Naive thymus-derived CD4-positive, alpha-beta T cell (primary cell): ENCODE measurements around the gene ZBTB20. TPM values are rescaled to one million over a fixed set of nuclear protein-coding genes. Genes with fewer than 3 reads are reported as not detected.
"Not testable (repeated sequence)": the region's sequence is repeated elsewhere in the genome, so short reads cannot be mapped to it uniquely, and the experiment has no call there.

ENCODE experiments used
- ATAC-seq: fragments of 150-1000 bp; cut with Tn5 transposase; 2 replicates; pipeline ENCODE4 v1.10.0; 2021; ENCODE audit warnings: mild to moderate bottlenecking, moderate library complexity
- CTCF ChIA-PET: fragments of 350-600 bp; sonication (Branson Sonifier 250); formaldehyde crosslinking; loops from one replicate; lab custom pipeline; 2021; ENCODE audit warnings: antibody characterized with exemption; lab: Charles Lee
- POLR2A ChIA-PET: fragments of 350-600 bp; sonication (Branson Sonifier 250); formaldehyde crosslinking; loops from one replicate; lab custom pipeline; 2021; ENCODE audit warnings: antibody characterized with exemption, inconsistent platforms; lab: Charles Lee
- DNase-seq, 9 donors: peaks; one replicate each; pipeline versions ENCODE4 v3.0.0 to v3.0.0-alpha.2; 2020 to 2022; ENCODE audit warnings: mixed read lengths in 1 of 9
- H3K27ac ChIP-seq: one replicate; pipeline ENCODE4 v1.7.0; 2013; ENCODE audit warnings: mild to moderate bottlenecking, low read depth, low read length, moderate library complexity
- H3K27me3 ChIP-seq, 2 donors: one replicate each; pipeline ENCODE4 v1.7.0; 2013; ENCODE audit warnings: low read length in 2 of 2, mild to moderate bottlenecking in 2 of 2, moderate library complexity in 2 of 2; ENCODE audit not compliant: control insufficient read depth in 2 of 2, insufficient read depth in 2 of 2
- H3K36me3 ChIP-seq, 3 experiments: 1 replicate in 2 of 3; 2 replicates in 1 of 3; pipeline ENCODE4 v1.7.0; 2013; ENCODE audit warnings: low read length in 3 of 3, mild to moderate bottlenecking in 3 of 3, moderate library complexity in 1 of 3; ENCODE audit not compliant: insufficient read depth in 3 of 3, control insufficient read depth in 2 of 3
- H3K4me1 ChIP-seq, 2 donors: one replicate each; pipeline ENCODE4 v1.7.0; 2013; ENCODE audit warnings: low read length in 2 of 2, mild to moderate bottlenecking in 2 of 2, moderate library complexity in 1 of 2; ENCODE audit not compliant: control insufficient read depth in 2 of 2, insufficient read depth in 2 of 2
- H3K4me3 ChIP-seq: 2 replicates; pipeline ENCODE4 v1.7.0; 2013; ENCODE audit warnings: mild to moderate bottlenecking, low read length
- H3K9me3 ChIP-seq, 3 experiments: 1 replicate in 2 of 3; 2 replicates in 1 of 3; pipeline ENCODE4 v1.7.0; 2013; ENCODE audit warnings: low read length in 3 of 3; ENCODE audit not compliant: control insufficient read depth in 2 of 3
- H3K27ac Mint-ChIP-seq, 9 donors: one replicate each; pipeline ENCODE4 v1.8.0; 2020 to 2022; ENCODE audit warnings: mixed read lengths in 9 of 9, mild to moderate bottlenecking in 8 of 9, moderate library complexity in 5 of 9, inconsistent platforms in 2 of 9
- H3K27me3 Mint-ChIP-seq, 5 donors: one replicate each; pipeline ENCODE4 v1.8.0; 2021 to 2022; ENCODE audit warnings: mixed read lengths in 5 of 5, mild to moderate bottlenecking in 1 of 5
- H3K36me3 Mint-ChIP-seq, 5 donors: one replicate each; pipeline ENCODE4 v1.8.0; 2020 to 2022; ENCODE audit warnings: mixed read lengths in 5 of 5, mild to moderate bottlenecking in 3 of 5, inconsistent platforms in 1 of 5
- H3K4me1 Mint-ChIP-seq, 7 donors: one replicate each; pipeline ENCODE4 v1.8.0; 2020 to 2022; ENCODE audit warnings: mixed read lengths in 7 of 7, mild to moderate bottlenecking in 3 of 7, inconsistent platforms in 1 of 7
- H3K4me3 Mint-ChIP-seq, 10 donors: one replicate each; pipeline ENCODE4 v1.8.0; 2020 to 2022; ENCODE audit warnings: mild to moderate bottlenecking in 10 of 10, mixed read lengths in 10 of 10, moderate library complexity in 6 of 10, inconsistent platforms in 2 of 10
- H3K9me3 Mint-ChIP-seq, 11 donors: one replicate each; pipeline ENCODE4 v1.8.0; 2020 to 2022; ENCODE audit warnings: mixed read lengths in 11 of 11, mild to moderate bottlenecking in 4 of 11, inconsistent platforms in 1 of 11, moderate library complexity in 1 of 11
- intact Hi-C, 2 donors: fragments of 100-400 bp; cut with micrococcal nuclease; formaldehyde crosslinking; loops; one replicate each; pipeline ENCODE4 v1.15.1; 2023
- polyA plus RNA-seq, 2 donors: library from polyadenylated mRNA; unstranded; fragments of 300-500 nt; fragmentation: Illumina TruSeq; gene quantifications; one replicate each; pipeline ENCODE4 v1.2.3, GENCODE V29; 2021
- total RNA-seq, 6 experiments: library from RNA in 5 of 6; stranded (reverse) in 5 of 6; gene quantifications; 1 replicate in 5 of 6; 2 replicates in 1 of 6; pipeline ENCODE4 v1.2.3 and lab custom pipeline; 2021 to 2026

Gene ZBTB20
- total and polyA plus RNA-seq, 7 experiments from 2014 or later: 14.9 to 69.5 (median 59.2) TPM

DNA sequence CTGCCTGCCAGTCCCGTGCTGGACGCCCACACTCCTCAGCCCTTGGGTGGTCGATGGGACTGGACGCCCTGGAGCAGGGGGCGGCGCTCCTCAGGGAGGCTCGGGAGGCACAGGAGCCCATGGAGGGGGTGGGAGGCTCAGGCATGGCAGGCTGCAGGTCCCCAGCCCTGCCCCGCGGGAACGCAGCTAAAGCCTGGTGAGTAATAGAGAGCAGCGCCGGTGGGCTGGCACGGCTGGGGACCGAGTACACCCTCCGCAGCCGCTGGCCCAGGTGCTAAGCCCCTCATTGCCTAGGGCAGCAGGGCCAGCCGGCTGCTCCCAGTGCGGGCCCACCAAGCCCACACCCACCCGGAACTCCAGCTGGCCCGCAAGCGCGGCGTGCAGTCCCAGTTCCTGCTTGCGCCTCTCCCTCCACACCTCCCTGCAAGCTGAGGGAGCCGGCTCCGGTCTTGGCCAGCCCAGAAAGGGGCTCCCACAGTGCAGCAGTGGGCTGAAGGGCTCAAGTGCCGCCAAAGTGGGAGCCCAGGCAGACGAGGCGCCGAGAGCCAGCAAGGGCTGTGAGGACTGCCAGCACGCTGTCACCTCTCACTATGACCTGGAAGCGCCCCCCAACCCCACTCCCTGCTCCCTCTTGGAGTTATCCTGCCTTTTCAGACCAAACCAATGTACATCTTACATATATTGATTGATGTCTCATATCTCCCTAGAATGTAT, 37.9 kb upstream of the ZBTB20 start:
- H3K27ac ChIP-seq, H3K4me3 Mint-ChIP-seq, H3K27me3 ChIP-seq, H3K9me3 ChIP-seq, H3K4me1 Mint-ChIP-seq, POLR2A ChIA-PET, H3K4me3 ChIP-seq, H3K4me1 ChIP-seq, H3K27me3 Mint-ChIP-seq, H3K36me3 ChIP-seq, ATAC-seq, CTCF ChIA-PET, H3K36me3 Mint-ChIP-seq, intact Hi-C loops, DNase-seq: not testable (repeated sequence)
- peaks cover 0 to 15% (median 3%) of the 10 kb centered on the region in 11 donors for H3K9me3 Mint-ChIP-seq
- peak overlapping the region in 1 of 9 donors; percentile 67 for H3K27ac Mint-ChIP-seq

DNA sequence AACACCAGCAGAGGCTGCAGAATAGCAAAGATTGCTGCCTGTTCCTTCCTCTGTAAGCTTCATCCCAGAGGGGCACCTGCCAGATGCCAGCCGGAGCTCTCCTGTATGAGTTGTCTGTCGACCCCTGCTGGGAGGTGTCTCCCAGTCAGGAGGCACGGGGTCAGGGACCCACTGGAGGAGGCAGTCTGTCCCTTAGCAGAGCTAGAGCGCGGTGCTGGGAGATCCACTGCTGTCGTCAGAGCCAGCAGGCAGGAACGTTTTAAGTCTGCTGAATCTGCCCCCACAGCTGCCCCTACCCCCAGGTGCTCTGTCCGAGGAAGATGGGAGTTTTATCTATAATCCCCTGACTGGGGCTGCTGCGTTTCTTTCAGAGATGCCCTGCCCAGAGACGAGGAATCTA, 31.8 kb upstream of the ZBTB20 start:
- DNase-seq, H3K4me1 Mint-ChIP-seq, CTCF ChIA-PET, H3K9me3 ChIP-seq, H3K27ac Mint-ChIP-seq, ATAC-seq, H3K4me3 Mint-ChIP-seq, H3K4me1 ChIP-seq, H3K27ac ChIP-seq, H3K27me3 ChIP-seq, H3K4me3 ChIP-seq, POLR2A ChIA-PET, intact Hi-C loops, H3K36me3 Mint-ChIP-seq, H3K36me3 ChIP-seq: not testable (repeated sequence)
- peaks cover 0 to 14% (median 5%) of the 10 kb centered on the region in 5 donors for H3K27me3 Mint-ChIP-seq
- H3K9me3 Mint-ChIP-seq: peaks cover 0 to 14% (median 1%) of the 10 kb centered on the region in 11 donors

DNA sequence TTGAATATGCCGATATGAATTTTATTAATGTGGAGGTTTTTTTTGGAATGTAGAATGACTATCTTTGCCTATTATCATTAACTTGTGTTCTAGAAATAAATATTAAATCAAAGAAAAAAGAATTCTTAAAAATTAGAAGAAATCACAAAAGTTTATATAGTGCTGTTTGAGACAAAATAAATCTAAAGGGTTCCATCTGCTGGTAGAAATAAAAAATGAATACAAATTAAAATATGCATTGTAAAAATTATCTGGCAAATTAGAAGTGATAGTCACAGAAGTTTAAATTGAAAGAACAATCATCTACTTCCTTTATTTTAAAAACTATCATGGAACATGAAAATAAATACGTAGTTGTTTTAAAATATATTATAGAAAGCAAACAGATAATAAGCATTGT, 22.7 kb upstream of the ZBTB20 start:
- H3K4me3 ChIP-seq: no peak overlapping the region
- POLR2A ChIA-PET: interaction anchor here (1.2 kb wide), 1 partner anchor 70 kb away, joined by 4 read pairs; no protein-coding TSS in a partner anchor
- intact Hi-C loops: loop anchor here (1.0 to 10.0 kb wide), 9 partner anchors 23 to 785 kb away; partner anchors contain the start of gene ZBTB20 (in 1 of the 2)
- Mint-ChIP-seq H3K27ac (no peak overlapping the region), H3K9me3 (no peaks in the 10 kb centered on the region), H3K4me3 (no peak overlapping the region), H3K27me3 (peaks cover 0 to 10% (median 0%) of the 10 kb centered on the region in 5 donors), H3K36me3 (no peaks in the 10 kb centered on the region), H3K4me1 (peaks cover 7 to 13% (median 12%) of the 10 kb centered on the region in 7 donors)
- H3K9me3 ChIP-seq: no peaks in the 10 kb centered on the region
- DNase-seq: peak in 5 of 9 donors; percentile 14 to 36 (median 23)
- ATAC-seq: no peak
- H3K27ac ChIP-seq: no peak overlapping the region
- no peaks in the 10 kb centered on the region for H3K36me3 ChIP-seq
- no peaks in the 10 kb centered on the region for H3K27me3 ChIP-seq
- H3K4me1 ChIP-seq: peaks cover 11 to 13% of the 10 kb centered on the region in 2 donors
- CTCF ChIA-PET: interaction anchor here (1.5 to 3.2 kb wide), 2 partner anchors 77 to 614 kb away, joined by 5 to 35 read pairs; no protein-coding TSS in a partner anchor

DNA sequence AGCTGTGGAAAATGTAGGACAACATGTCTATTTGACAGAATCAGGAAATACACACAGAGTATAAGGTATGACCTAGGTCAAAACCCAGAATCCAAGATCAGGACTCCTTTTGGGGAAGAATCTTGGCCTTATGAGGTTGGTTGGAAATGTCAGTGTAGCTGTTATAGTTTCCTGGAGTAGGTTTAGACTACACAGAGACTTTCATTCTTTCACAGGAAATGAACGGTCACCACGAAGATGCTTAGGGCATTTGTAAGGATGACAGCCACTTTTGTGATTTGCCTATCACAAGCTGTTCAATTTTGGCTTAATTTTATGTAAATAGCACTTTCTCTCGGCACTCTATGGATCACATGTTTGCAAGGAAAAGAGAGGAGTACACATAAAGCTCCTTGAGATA, 18.6 kb upstream of the ZBTB20 start:
- ATAC-seq: peak; percentile 69
- ChIA-PET CTCF (interaction anchor here (0.9 to 4.7 kb wide), 7 partner anchors 19 to 653 kb away, joined by 3 to 48 read pairs (median 3); partner anchors contain the start of gene ZBTB20), POLR2A (interaction anchor here (1.0 to 9.6 kb wide), 5 partner anchors 15 to 69 kb away, joined by 3 to 111 read pairs (median 6); partner anchors contain the start of gene ZBTB20)
- Mint-ChIP-seq H3K27ac (peak overlapping the region; percentile 72 to 95 (median 87)), H3K4me3 (peak overlapping the region in 7 of 10 donors; percentile 16 to 69 (median 51)), H3K4me1 (peaks cover 17 to 35% (median 33%) of the 10 kb centered on the region in 7 donors), H3K9me3 (peaks cover 0 to 3% (median 0%) of the 10 kb centered on the region in 11 donors), H3K27me3 (peaks cover 0 to 3% (median 0%) of the 10 kb centered on the region in 5 donors), H3K36me3 (no peaks in the 10 kb centered on the region)
- no peak overlapping the region for H3K4me3 ChIP-seq
- peak in 5 of 9 donors; percentile 18 to 45 (median 22) for DNase-seq
- H3K27me3 ChIP-seq: no peaks in the 10 kb centered on the region
- intact Hi-C loops: loop anchor here (1.0 to 10.0 kb wide), 4 partner anchors 18 to 781 kb away; partner anchors contain the start of gene ZBTB20 (in 2 of the 2)
- peaks cover 25 to 26% of the 10 kb centered on the region in 2 donors for H3K4me1 ChIP-seq
- H3K27ac ChIP-seq: no peak overlapping the region
- no peaks in the 10 kb centered on the region for H3K9me3 ChIP-seq
- no peaks in the 10 kb centered on the region for H3K36me3 ChIP-seq

DNA sequence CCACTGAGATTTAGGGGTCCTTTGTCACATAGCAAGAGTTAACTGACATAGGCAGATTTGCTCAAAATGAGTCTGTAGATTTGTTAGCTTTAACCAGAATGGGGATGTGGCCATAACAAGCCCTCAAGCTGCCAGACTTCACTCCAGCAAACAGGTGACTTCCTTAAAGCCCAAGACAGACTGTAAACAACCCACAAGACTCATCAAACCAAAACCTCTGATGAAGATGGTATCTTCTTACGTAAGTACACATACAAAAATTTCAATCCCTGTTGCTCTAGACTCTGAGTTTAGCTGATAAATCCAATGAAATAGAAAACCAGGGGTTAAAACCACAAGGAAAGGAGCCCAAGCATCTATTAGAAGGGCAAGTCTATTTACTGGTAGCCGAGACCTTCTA, 18.2 kb upstream of the ZBTB20 start:
- ChIA-PET POLR2A (interaction anchor here (1.0 to 9.6 kb wide), 6 partner anchors 11 to 68 kb away, joined by 3 to 111 read pairs (median 5); partner anchors contain the start of gene ZBTB20), CTCF (interaction anchor here (0.6 to 4.7 kb wide), 7 partner anchors 19 to 654 kb away, joined by 3 to 48 read pairs (median 3); partner anchors contain the start of gene ZBTB20)

More for the DNA sequence above, 18.2 kb upstream of the ZBTB20 start:
- Mint-ChIP-seq H3K27ac (peak overlapping the region; percentile 72 to 95 (median 87)), H3K4me3 (peak overlapping the region in 8 of 10 donors; percentile 16 to 69 (median 49)), H3K27me3 (no peaks in the 10 kb centered on the region), H3K9me3 (peaks cover 0 to 3% (median 0%) of the 10 kb centered on the region in 11 donors), H3K36me3 (no peaks in the 10 kb centered on the region), H3K4me1 (peaks cover 17 to 38% (median 33%) of the 10 kb centered on the region in 7 donors)
- Histone ChIP-seq H3K27me3 (no peaks in the 10 kb centered on the region), H3K9me3 (no peaks in the 10 kb centered on the region), H3K27ac (no peak overlapping the region), H3K36me3 (no peaks in the 10 kb centered on the region), H3K4me1 (peaks cover 25 to 26% of the 10 kb centered on the region in 2 donors), H3K4me3 (no peak overlapping the region)
- DNase-seq (peak in 7 of 9 donors; percentile 39 to 69 (median 52)), ATAC-seq (peak; percentile 93)
- intact Hi-C loops: loop anchor here (1.0 to 10.0 kb wide), 4 partner anchors 18 to 780 kb away; partner anchors contain the start of gene ZBTB20 (in 2 of the 2)
